ENCODE results near the gene ARNT2. TPM values are rescaled to one million over a fixed set of nuclear protein-coding genes. Genes with fewer than 3 reads are reported as not detected.

The ARNT2 gene
- polyA plus RNA-seq, 4 donors = 54.3 to 67.1 (median 59.2) TPM

GRCh38 chr15:80568876-80569605 is 164.9 kb downstream of the ARNT2 start:
- no peak for DNase-seq (ENCODE audit: low read depth in 4 of 4, low spot score in 2 of 4)

- no peak for DNase-seq (ENCODE audit: low read depth in 4 of 4, low spot score in 2 of 4)
Observed at GRCh38 chr15:80569656-80570055, 165.5 kb downstream of the ARNT2 start.

GRCh38 chr15:80570553-80570952 is 166.4 kb downstream of the ARNT2 start:
- no peak for DNase-seq (ENCODE audit: low read depth in 4 of 4, low spot score in 2 of 4)

GRCh38 chr15:80572337-80572736 is 168.2 kb downstream of the ARNT2 start:
- no peak for DNase-seq (ENCODE audit: low read depth in 4 of 4, low spot score in 2 of 4)

GRCh38 chr15:80573606-80574005 is 169.4 kb downstream of the ARNT2 start:
- no peak for DNase-seq (ENCODE audit: low read depth in 4 of 4, low spot score in 2 of 4)

- DNase-seq (ENCODE audit: low read depth in 4 of 4, low spot score in 2 of 4) = no peak
Observed at GRCh38 chr15:80574590-80574989, 170.4 kb downstream of the ARNT2 start.

GRCh38 chr15:80576519-80577090 is 172.4 kb downstream of the ARNT2 start:
- DNase-seq (ENCODE audit: low read depth in 4 of 4, low spot score in 2 of 4) = no peak

GRCh38 chr15:80577552-80578205 is 173.5 kb downstream of the ARNT2 start:
- DNase-seq (ENCODE audit: low read depth in 4 of 4, low spot score in 2 of 4) = no peak

GRCh38 chr15:80578206-80578595 is 174.0 kb downstream of the ARNT2 start:
- DNase-seq (ENCODE audit: low read depth in 4 of 4, low spot score in 2 of 4) = no peak

GRCh38 chr15:80578871-80579270 is 174.7 kb downstream of the ARNT2 start:
- DNase-seq (ENCODE audit: low read depth in 4 of 4, low spot score in 2 of 4) = no peak

- no peak for DNase-seq (ENCODE audit: low read depth in 4 of 4, low spot score in 2 of 4)
Observed at GRCh38 chr15:80579611-80580010, 175.4 kb downstream of the ARNT2 start.

- no peak for DNase-seq (ENCODE audit: low read depth in 4 of 4, low spot score in 2 of 4)
Observed at GRCh38 chr15:80580106-80580505, 175.9 kb downstream of the ARNT2 start.

GRCh38 chr15:80580536-80581260 is 176.5 kb downstream of the ARNT2 start:
- DNase-seq (ENCODE audit: low read depth in 4 of 4, low spot score in 2 of 4) = no peak

- DNase-seq (ENCODE audit: low read depth in 4 of 4, low spot score in 2 of 4) = no peak
Observed at GRCh38 chr15:80581976-80582375, 177.8 kb downstream of the ARNT2 start.

- DNase-seq (ENCODE audit: low read depth in 4 of 4, low spot score in 2 of 4) = no peak
Observed at GRCh38 chr15:80582816-80583423, 178.7 kb downstream of the ARNT2 start.

- DNase-seq (ENCODE audit: low read depth in 4 of 4, low spot score in 2 of 4) = no peak
Observed at GRCh38 chr15:80584561-80584964, 180.4 kb downstream of the ARNT2 start.

- DNase-seq (ENCODE audit: low read depth in 4 of 4, low spot score in 2 of 4) = no peak
Observed at GRCh38 chr15:80584973-80585525, 180.9 kb downstream of the ARNT2 start.

- no peak for DNase-seq (ENCODE audit: low read depth in 4 of 4, low spot score in 2 of 4)
Observed at GRCh38 chr15:80585544-80586018, 181.4 kb downstream of the ARNT2 start.

- DNase-seq (ENCODE audit: low read depth in 4 of 4, low spot score in 2 of 4) = no peak
Observed at GRCh38 chr15:80586161-80586560, 182.0 kb downstream of the ARNT2 start.

- no peak for DNase-seq (ENCODE audit: low read depth in 4 of 4, low spot score in 2 of 4)
Observed at GRCh38 chr15:80587007-80587406, 182.8 kb downstream of the ARNT2 start.
